Measurements from ENCODE around the gene HK2.
"Not testable (repeated sequence)": the region's sequence is repeated elsewhere in the genome, so short reads cannot be mapped to it uniquely, and the experiment has no call there.

HK2 gene

GRCh38 chr2:74816540-74817303 lies 17.2 kb upstream of the HK2 start:
- FAIRE-seq (no peak), DNase-seq (ENCODE audit: insufficient read length, low spot score) (no peak)
- no peak for TF ChIP-seq TAF1 (IDR thresholded peaks at IDR 0.05; ENCODE audit: low read depth, low read length)
- TF ChIP-seq PAX5 (IDR thresholded peaks at IDR 0.05; ENCODE audit: insufficient read depth, low read length, severe bottlenecking), result no peak
- no peak for TF ChIP-seq SPI1 (IDR thresholded peaks at IDR 0.05; ENCODE audit: low read depth, low read length)
- TF ChIP-seq POLR2A (IDR thresholded peaks at IDR 0.05; ENCODE audit: low read depth, low read length), result no peak
- no peak for TF ChIP-seq POU2F2 (IDR thresholded peaks at IDR 0.05; ENCODE audit: low read depth, low read length)
- no peak for TF ChIP-seq POLR2AphosphoS5 (IDR thresholded peaks at IDR 0.05; ENCODE audit: low read depth, low read length)

GRCh38 chr2:74817304-74817675 lies 16.6 kb upstream of the HK2 start:
- FAIRE-seq (no peak), DNase-seq (ENCODE audit: insufficient read length, low spot score) (no peak)
- TF ChIP-seq POLR2AphosphoS5 (IDR thresholded peaks at IDR 0.05; ENCODE audit: low read depth, low read length) (no peak), POLR2A (IDR thresholded peaks at IDR 0.05; ENCODE audit: low read depth, low read length) (no peak), SPI1 (IDR thresholded peaks at IDR 0.05; ENCODE audit: low read depth, low read length) (peak; percentile 55; the same call in 1 of the 2 replicates), PAX5 (IDR thresholded peaks at IDR 0.05; ENCODE audit: insufficient read depth, low read length, severe bottlenecking) (no peak), POU2F2 (IDR thresholded peaks at IDR 0.05; ENCODE audit: low read depth, low read length) (no peak)

DNA sequence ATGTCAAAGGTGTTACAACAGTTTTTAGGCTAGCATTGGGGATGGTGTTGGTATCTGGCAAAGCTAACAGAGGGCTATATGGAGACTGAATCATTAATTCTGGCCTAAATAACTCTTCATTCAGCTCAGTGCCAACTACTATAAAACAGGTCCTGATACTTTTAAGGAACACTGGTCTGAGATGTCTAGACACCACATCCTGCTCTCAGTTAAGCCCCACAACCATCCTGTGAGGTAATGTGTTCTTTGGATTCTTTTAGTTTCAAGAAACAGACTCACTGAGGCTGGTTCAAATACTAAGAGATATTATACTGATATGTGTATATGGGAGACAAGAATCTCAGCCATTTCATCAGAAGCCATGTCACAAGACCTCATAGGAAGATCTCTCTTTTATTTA lies 14.2 kb upstream of the HK2 start:
- DNase-seq (ENCODE audit: insufficient read length, low spot score) (no peak), FAIRE-seq (peak; percentile 55)
- no peak for TF ChIP-seq POLR2AphosphoS5 (IDR thresholded peaks at IDR 0.05; ENCODE audit: low read depth, low read length)
- no peak for TF ChIP-seq PAX5 (IDR thresholded peaks at IDR 0.05; ENCODE audit: insufficient read depth, low read length, severe bottlenecking)
- TF ChIP-seq SPI1 (IDR thresholded peaks at IDR 0.05; ENCODE audit: low read depth, low read length), result no peak
- no peak for TF ChIP-seq POLR2A (IDR thresholded peaks at IDR 0.05; ENCODE audit: low read depth, low read length)
- no peak for TF ChIP-seq POU2F2 (IDR thresholded peaks at IDR 0.05; ENCODE audit: low read depth, low read length)
- TF ChIP-seq TAF1 (IDR thresholded peaks at IDR 0.05; ENCODE audit: low read depth, low read length), result no peak

DNA sequence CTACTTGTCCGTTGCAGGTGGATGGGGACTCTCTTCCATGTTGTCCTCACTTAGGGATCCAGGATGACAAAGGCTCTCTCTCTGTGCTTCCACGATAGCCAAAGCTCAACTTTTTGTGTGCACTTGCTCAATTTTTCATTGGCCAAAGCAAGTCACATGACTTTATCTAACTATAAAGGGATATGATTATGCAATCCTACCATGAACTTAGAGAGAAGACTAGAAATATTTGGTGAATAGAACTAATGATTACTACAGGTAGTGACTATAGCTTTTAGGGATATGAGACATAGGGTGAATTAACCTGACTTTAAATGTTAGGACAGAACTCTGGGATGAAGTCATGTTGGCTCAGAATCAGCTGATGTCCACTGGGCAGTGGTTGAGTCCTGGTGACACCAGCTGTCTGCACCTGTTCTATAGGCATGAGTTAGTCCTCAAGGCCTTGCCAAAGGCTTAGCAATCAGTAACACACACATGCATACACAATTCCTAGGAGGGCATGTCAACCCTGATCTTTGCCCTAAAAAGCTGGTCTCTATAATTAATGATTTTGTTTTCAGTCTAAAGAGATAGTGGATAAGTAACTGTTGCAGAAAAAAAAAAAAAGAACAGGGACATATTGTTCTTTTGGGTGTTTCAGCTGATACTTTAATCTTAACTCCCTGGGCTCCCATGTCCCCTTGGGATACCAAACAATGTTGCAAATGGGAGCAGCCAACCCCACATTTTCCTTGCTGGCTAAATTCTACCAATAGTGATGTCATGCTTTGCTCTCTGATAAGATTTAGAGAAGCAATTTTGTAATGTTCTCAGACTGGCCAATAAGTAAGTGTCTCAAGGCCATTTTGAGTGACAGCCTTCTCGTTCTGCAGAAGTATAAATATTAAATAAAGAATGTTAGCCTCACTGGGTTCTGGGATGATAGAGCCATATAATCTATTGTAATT lies 12.5 kb upstream of the HK2 start:
- DNase-seq (ENCODE audit: insufficient read length, low spot score) (no peak), FAIRE-seq (peak; percentile 40)
- TF ChIP-seq POU2F2 (IDR thresholded peaks at IDR 0.05; ENCODE audit: low read depth, low read length) (no peak), SPI1 (IDR thresholded peaks at IDR 0.05; ENCODE audit: low read depth, low read length) (no peak), PAX5 (IDR thresholded peaks at IDR 0.05; ENCODE audit: insufficient read depth, low read length, severe bottlenecking) (no peak), POLR2AphosphoS5 (IDR thresholded peaks at IDR 0.05; ENCODE audit: low read depth, low read length) (no peak), TAF1 (IDR thresholded peaks at IDR 0.05; ENCODE audit: low read depth, low read length) (no peak)

- TF ChIP-seq POLR2A (IDR thresholded peaks at IDR 0.05; ENCODE audit: low read depth, low read length) (no peak), POU2F2 (IDR thresholded peaks at IDR 0.05; ENCODE audit: low read depth, low read length) (no peak), TAF1 (IDR thresholded peaks at IDR 0.05; ENCODE audit: low read depth, low read length) (no peak), POLR2AphosphoS5 (IDR thresholded peaks at IDR 0.05; ENCODE audit: low read depth, low read length) (no peak), PAX5 (IDR thresholded peaks at IDR 0.05; ENCODE audit: insufficient read depth, low read length, severe bottlenecking) (no peak), SPI1 (IDR thresholded peaks at IDR 0.05; ENCODE audit: low read depth, low read length) (no peak)
- DNase-seq (ENCODE audit: insufficient read length, low spot score) (no peak), FAIRE-seq (no peak)
Observed at GRCh38 chr2:74822771-74823566, 11.0 kb upstream of the HK2 start.

- no peak for TF ChIP-seq POLR2A (IDR thresholded peaks at IDR 0.05; ENCODE audit: low read depth, low read length)
- peak; percentile 15; the same call in 1 of the 2 replicates for TF ChIP-seq SPI1 (IDR thresholded peaks at IDR 0.05; ENCODE audit: low read depth, low read length)
- no peak for FAIRE-seq
- DNase-seq (ENCODE audit: insufficient read length, low spot score), result no peak
Observed at GRCh38 chr2:74824679-74825078, 9.2 kb upstream of the HK2 start.

DNA sequence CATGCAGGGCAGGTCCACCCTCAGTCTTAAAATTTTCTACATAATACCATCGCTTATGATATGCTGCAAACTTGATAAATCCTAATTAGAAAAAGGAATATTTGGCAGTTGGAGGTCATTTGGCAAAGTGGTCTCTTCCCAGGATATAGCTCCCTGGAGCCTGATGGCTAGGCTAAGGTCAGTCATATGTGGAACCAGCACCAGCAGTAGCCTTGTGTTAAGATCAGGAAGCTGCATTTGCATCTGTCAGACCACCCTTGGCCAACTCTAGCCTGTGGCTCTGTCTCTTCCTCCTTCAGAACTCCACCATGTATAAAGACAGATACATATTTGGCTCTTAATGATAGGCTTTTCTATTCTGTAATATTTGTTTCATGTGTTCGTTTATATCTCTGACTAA lies 5.4 kb upstream of the HK2 start:
- FAIRE-seq, result no peak
- TF ChIP-seq TAF1 (IDR thresholded peaks at IDR 0.05; ENCODE audit: low read depth, low read length), result no peak
- no peak for DNase-seq (ENCODE audit: insufficient read length, low spot score)

DNA sequence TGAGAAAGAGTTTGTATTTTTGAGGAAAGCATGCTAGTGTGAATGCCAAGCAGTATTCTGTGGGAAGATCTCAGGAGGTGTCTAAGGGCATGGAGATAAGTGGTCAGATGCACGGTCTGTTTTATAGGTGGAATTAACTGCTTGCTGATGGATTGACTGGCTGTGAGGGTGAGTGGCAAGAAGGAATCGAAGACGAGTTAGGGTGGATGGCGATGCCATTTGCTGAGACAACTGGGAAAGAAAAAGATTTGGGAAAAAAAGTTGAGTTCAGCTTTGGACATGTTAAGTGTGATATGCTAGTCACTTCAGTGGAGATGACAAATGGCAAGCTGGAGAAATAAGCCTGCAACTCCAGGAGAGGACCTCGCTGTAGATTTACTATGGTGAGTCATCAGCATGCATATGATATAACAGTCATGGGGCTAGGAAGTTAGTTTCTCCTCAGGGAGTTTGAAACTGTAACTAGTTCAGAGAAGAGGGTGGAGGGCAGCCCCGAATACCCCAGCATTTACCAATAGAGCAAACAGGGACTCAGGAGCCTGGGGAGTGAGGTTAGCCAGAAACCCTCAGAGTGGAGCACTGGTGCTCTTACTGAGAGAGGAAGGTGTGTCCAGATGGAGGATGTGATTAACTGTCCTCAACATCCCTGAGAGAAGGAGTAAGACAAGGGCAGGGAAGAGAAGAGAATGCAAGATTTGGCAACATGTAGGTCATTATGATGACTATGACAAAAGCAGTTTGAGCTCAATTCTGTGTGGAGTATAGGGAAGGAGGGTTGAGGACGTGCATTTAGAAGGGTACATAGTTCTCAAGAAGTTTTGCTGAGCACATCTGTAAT lies 2.0 kb upstream of the HK2 start:
- FAIRE-seq (no peak), DNase-seq (ENCODE audit: insufficient read length, low spot score) (no peak)
- TF ChIP-seq POLR2A (IDR thresholded peaks at IDR 0.05; ENCODE audit: low read depth, low read length), result no peak
- TF ChIP-seq POLR2AphosphoS5 (IDR thresholded peaks at IDR 0.05; ENCODE audit: low read depth, low read length), result no peak
- no peak for TF ChIP-seq POU2F2 (IDR thresholded peaks at IDR 0.05; ENCODE audit: low read depth, low read length)
- no peak for TF ChIP-seq TAF1 (IDR thresholded peaks at IDR 0.05; ENCODE audit: low read depth, low read length)
- no peak for TF ChIP-seq SPI1 (IDR thresholded peaks at IDR 0.05; ENCODE audit: low read depth, low read length)
- no peak for TF ChIP-seq PAX5 (IDR thresholded peaks at IDR 0.05; ENCODE audit: insufficient read depth, low read length, severe bottlenecking)

- FAIRE-seq; DNase-seq (ENCODE audit: insufficient read length, low spot score): not testable (repeated sequence)
Observed at GRCh38 chr2:74834234-74834791, 386 bp downstream of the HK2 start.

All from GM12891 (cell line).